Erythroblast (primary cell): ENCODE results near the gene GTSF1L.

Source experiments
- GATA1 ChIP-seq: IDR thresholded peaks from 2 replicates; pipeline ENCODE4 v1.6.1; 2011; ENCODE audit warnings: low read depth, mild to moderate bottlenecking, control low read depth, low read length, moderate library complexity
- POLR2A ChIP-seq: IDR thresholded peaks from 2 replicates; pipeline ENCODE4 v1.6.1; 2011; ENCODE audit warnings: mild to moderate bottlenecking, low read length

DNA sequence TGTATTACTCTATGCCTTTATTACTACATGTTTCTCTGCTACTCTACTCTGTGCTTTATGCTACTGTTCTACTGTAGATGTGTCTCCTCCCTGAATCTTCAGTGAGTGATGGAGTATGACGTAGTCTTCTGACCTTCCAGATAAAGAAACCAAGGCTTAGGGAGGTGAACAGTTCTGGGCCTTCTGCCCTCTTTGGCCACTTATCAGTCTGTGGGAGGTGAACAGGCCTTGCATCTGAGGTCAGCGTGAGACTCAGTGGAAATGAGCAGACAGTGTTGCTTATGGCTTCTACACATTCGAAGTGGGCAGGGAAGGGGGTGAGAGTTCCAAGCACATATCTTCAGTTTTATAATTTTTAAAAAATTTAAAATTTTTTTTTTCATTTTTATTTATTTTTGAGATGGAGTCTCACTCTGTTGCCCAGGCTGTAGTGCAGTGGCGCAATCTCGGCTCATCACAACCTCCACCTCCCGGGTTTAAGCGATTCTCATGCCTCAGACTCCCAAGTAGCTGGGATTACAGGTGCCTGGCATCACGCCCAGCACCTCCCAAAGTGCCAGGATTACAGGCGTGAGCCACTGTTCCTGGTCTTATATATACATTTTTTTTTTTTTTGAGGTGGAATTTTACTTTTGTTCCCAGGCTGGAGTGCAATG lies 35.7 kb downstream of the GTSF1L start:
- TF ChIP-seq POLR2A = no peak
- TF ChIP-seq GATA1 = no peak
